PC-9 (cell line): ENCODE measurements around the gene CCDC86. TPM values are rescaled to one million over a fixed set of nuclear protein-coding genes. Genes with fewer than 3 reads are reported as not detected.

Experiments
- BruUV-seq: library from RNA; stranded (reverse); fragments of 400-500 nt; replicated peaks from 2 replicates; lab custom pipeline; 2021; lab: Mats Ljungman, UMichigan
- CTCF ChIA-PET: fragments of 300-600 bp; sonication (Branson Sonifier 250); formaldehyde crosslinking; loops from one replicate; lab custom pipeline; 2022; ENCODE audit warnings: antibody characterized with exemption; lab: Charles Lee
- POLR2A ChIA-PET: fragments of 300-600 bp; sonication (Branson Sonifier 250); formaldehyde crosslinking; loops from one replicate; lab custom pipeline; 2022; ENCODE audit warnings: antibody characterized with exemption; ENCODE audit not compliant: unreplicated experiment; lab: Charles Lee
- DNase-seq, 2 experiments: peaks; one replicate each; pipeline versions ENCODE4 v3.0.0 to v3.0.0-alpha.2; 2015 to 2022; ENCODE audit warnings: mixed read lengths in 1 of 2
- H2AFZ ChIP-seq: fragments of 200-600 bp; sonication (generic); 2 replicates; pipeline ENCODE4 v1.8.1; 2017; ENCODE audit warnings: antibody characterized with exemption
- H3F3A ChIP-seq: fragments of 200-600 bp; sonication (generic); 2 replicates; pipeline ENCODE4 v1.8.1; 2017; ENCODE audit warnings: antibody characterized with exemption, mild to moderate bottlenecking, low read depth; ENCODE audit not compliant: insufficient read depth
- H3K27ac ChIP-seq: fragments of 200-600 bp; sonication (generic); 2 replicates; pipeline ENCODE4 v1.6.1; 2016; ENCODE audit warnings: mixed run types
- H3K27me3 ChIP-seq: fragments of 200-600 bp; sonication (generic); 2 replicates; pipeline ENCODE4 v1.6.1; 2016; ENCODE audit warnings: low read depth, mixed run types; ENCODE audit not compliant: insufficient read depth
- H3K36me3 ChIP-seq: fragments of 200-600 bp; sonication (generic); 2 replicates; pipeline ENCODE4 v1.6.1; 2016; ENCODE audit warnings: low read depth, mixed run types
- H3K4me1 ChIP-seq: fragments of 200-600 bp; sonication (generic); replicated peaks from 2 replicates; pipeline ENCODE4 v1.6.1; 2016; ENCODE audit warnings: mixed run types; ENCODE audit not compliant: insufficient read depth
- H3K4me2 ChIP-seq: fragments of 200-600 bp; sonication (generic); 2 replicates; pipeline ENCODE4 v1.6.1; 2017; ENCODE audit warnings: mixed run types
- H3K4me3 ChIP-seq: fragments of 200-600 bp; sonication (generic); 2 replicates; pipeline ENCODE4 v1.6.1; 2016; ENCODE audit warnings: mixed run types
- H3K79me2 ChIP-seq: fragments of 200-600 bp; sonication (generic); 2 replicates; pipeline ENCODE4 v1.6.1; 2017; ENCODE audit warnings: low read depth, mixed run types
- H3K9me2 ChIP-seq: fragments of 200-600 bp; sonication (generic); 2 replicates; pipeline ENCODE4 v1.8.1; 2017; ENCODE audit warnings: mild to moderate bottlenecking; ENCODE audit not compliant: insufficient read depth
- H3K9me3 ChIP-seq: fragments of 200-600 bp; sonication (generic); 2 replicates; pipeline ENCODE4 v1.8.1; 2016; ENCODE audit warnings: low read depth; ENCODE audit not compliant: insufficient read depth
- H4K20me1 ChIP-seq: fragments of 200-600 bp; sonication (generic); 2 replicates; pipeline ENCODE4 v1.8.1; 2017; ENCODE audit not compliant: insufficient read depth
- CTCF ChIP-seq: fragments of 200-600 bp; sonication (generic); conservative IDR thresholded peaks from 2 replicates; pipeline ENCODE4 v1.6.1; 2017; ENCODE audit warnings: mixed run types, antibody characterized with exemption, mild to moderate bottlenecking, moderate library complexity
- EZH2 ChIP-seq: fragments of 200-600 bp; sonication (generic); IDR thresholded peaks from 2 replicates; pipeline ENCODE4 v1.8.0; 2017; ENCODE audit warnings: antibody characterized with exemption, low read depth
- intact Hi-C: fragments of 100-400 bp; cut with micrococcal nuclease; formaldehyde crosslinking; loops from one replicate; pipeline ENCODE4 v1.10.0; 2022; ENCODE audit not compliant: unreplicated experiment
- total RNA-seq: library from RNA; stranded (reverse); gene quantifications from 2 replicates; pipeline ENCODE4 v1.2.3, GENCODE V29; 2021

CCDC86 gene
- total RNA-seq, 1 experiment from 2014 or later: 35.6 TPM

- no peak for DNase-seq
- no peak for TF ChIP-seq EZH2
- no peak for TF ChIP-seq CTCF
- Histone ChIP-seq H3K4me2 (no peak overlapping the region), H3K4me3 (no peak overlapping the region), H3K9me3 (no peaks in the 10 kb centered on the region), H3K79me2 (no peaks in the 10 kb centered on the region), H3K36me3 (no peaks in the 10 kb centered on the region), H4K20me1 (0 out of 2 replicates have a peak, but pooled peaks cover 3% of the 10 kb centered on the region), H3F3A (peaks cover 6% of the 10 kb centered on the region; the same call in 1 of the 2 replicates), H3K4me1 (0 out of 2 replicates have a peak, but pooled peaks cover 3% of the 10 kb centered on the region), H2AFZ (no peak overlapping the region), H3K27me3 (no peaks in the 10 kb centered on the region; the same call in 1 of the 2 replicates), H3K27ac (no peak overlapping the region), H3K9me2 (no peaks in the 10 kb centered on the region)
- POLR2A ChIA-PET: no interaction called here
- intact Hi-C loops: no loop called here
- no TSS peak for BruUV-seq
- CTCF ChIA-PET: interaction anchor here (0.6 kb wide), 1 partner anchor 54 kb away, joined by 3 read pairs; no protein-coding TSS in a partner anchor
Measured at GRCh38 chr11:60835534-60835846, 6.4 kb upstream of the CCDC86 start.

- ChIA-PET CTCF (no interaction called here), POLR2A (no interaction called here)
- H3F3A ChIP-seq: no peaks in the 10 kb centered on the region; the same call in 1 of the 2 replicates
- no peaks in the 10 kb centered on the region for H4K20me1 ChIP-seq
- H3K4me3 ChIP-seq: no peak overlapping the region
- H3K27ac ChIP-seq: no peak overlapping the region
- H3K36me3 ChIP-seq: no peaks in the 10 kb centered on the region
- DNase-seq: no peak
- intact Hi-C loops: no loop called here
- no peak overlapping the region for H2AFZ ChIP-seq
- H3K9me2 ChIP-seq: no peaks in the 10 kb centered on the region
- no peaks in the 10 kb centered on the region; the same call in 1 of the 2 replicates for H3K27me3 ChIP-seq
- BruUV-seq: no TSS peak
- H3K4me1 ChIP-seq: no peaks in the 10 kb centered on the region
- no peaks in the 10 kb centered on the region for H3K9me3 ChIP-seq
- H3K4me2 ChIP-seq: no peak overlapping the region
- TF ChIP-seq EZH2: no peak
- H3K79me2 ChIP-seq: peaks cover under 1% of the 10 kb centered on the region
Measured at GRCh38 chr11:60836866-60837515, 4.9 kb upstream of the CCDC86 start.

- H3K36me3 ChIP-seq: no peaks in the 10 kb centered on the region
- no peak overlapping the region for H3K27ac ChIP-seq
- no peak overlapping the region for H2AFZ ChIP-seq
- no peak for DNase-seq
- H3K9me3 ChIP-seq: no peaks in the 10 kb centered on the region
- no peaks in the 10 kb centered on the region; the same call in 1 of the 2 replicates for H3F3A ChIP-seq
- no TSS peak for BruUV-seq
- POLR2A ChIA-PET: no interaction called here
- CTCF ChIA-PET: interaction anchor here (1.6 kb wide), 1 partner anchor 61 kb away, joined by 14 read pairs; no protein-coding TSS in a partner anchor
- TF ChIP-seq CTCF (no peak), EZH2 (no peak)
- no peak overlapping the region for H3K4me2 ChIP-seq
- H3K4me1 ChIP-seq: peaks cover 1% of the 10 kb centered on the region; the same call in 1 of the 2 replicates
- no peak overlapping the region for H3K4me3 ChIP-seq
- H4K20me1 ChIP-seq: no peaks in the 10 kb centered on the region
- intact Hi-C loops: no loop called here
- no peaks in the 10 kb centered on the region for H3K9me2 ChIP-seq
- peaks cover 12% of the 10 kb centered on the region for H3K79me2 ChIP-seq
- no peaks in the 10 kb centered on the region; the same call in 1 of the 2 replicates for H3K27me3 ChIP-seq
Measured at GRCh38 chr11:60838132-60838531, 3.8 kb upstream of the CCDC86 start.
